Uterus (tissue), 4 donors: Measurements from ENCODE around the gene TAS2R13. TPM values are rescaled to one million over a fixed set of nuclear protein-coding genes. Genes with fewer than 3 reads are reported as not detected.

Source experiments
- DNase-seq, 2 donors: peaks; one replicate each; pipeline ENCODE4 v3.0.0-alpha.2; 2019 to 2020
- H3K27ac ChIP-seq, 2 donors: fragments of 200-600 bp; sonication (generic); 1 replicate in 1 of 2; 2 replicates in 1 of 2; pipeline ENCODE4 v1.5.1; 2016 to 2018
- H3K27me3 ChIP-seq, 2 donors: fragments of 200-600 bp; sonication (generic); one replicate each; pipeline ENCODE4 v1.5.1; 2018 to 2019; ENCODE audit warnings: control low read depth in 1 of 2
- H3K36me3 ChIP-seq, 2 donors: fragments of 200-600 bp; sonication (generic); one replicate each; pipeline ENCODE4 v1.5.1; 2019; ENCODE audit warnings: control low read depth in 1 of 2
- H3K4me1 ChIP-seq, 2 donors: fragments of 200-600 bp; sonication (generic); one replicate each; pipeline ENCODE4 v1.5.1; 2018 to 2019; ENCODE audit warnings: control low read depth in 1 of 2
- H3K4me3 ChIP-seq, 2 donors: fragments of 200-600 bp; sonication (generic); 1 replicate in 1 of 2; 2 replicates in 1 of 2; pipeline ENCODE4 v1.5.1; 2018 to 2019; ENCODE audit warnings: mild to moderate bottlenecking in 1 of 2
- H3K9me3 ChIP-seq, 2 donors: fragments of 200-600 bp; sonication (generic); one replicate each; pipeline ENCODE4 v1.5.1; 2019; ENCODE audit warnings: control low read depth in 1 of 2
- CTCF ChIP-seq, 4 experiments: fragments of 200-600 bp in 2 of 4; fragments of 450-650 bp in 2 of 4; sonication (generic) in 2 of 4; IDR thresholded peaks; one replicate each; pipeline ENCODE4 v1.5.1; 2016 to 2019; ENCODE audit warnings: antibody characterized with exemption in 4 of 4, mild to moderate bottlenecking in 2 of 4, moderate library complexity in 1 of 4
- POLR2A ChIP-seq, 2 donors: fragments of 450-650 bp; IDR thresholded peaks; one replicate each; pipeline ENCODE4 v1.6.1; 2016; ENCODE audit warnings: antibody characterized with exemption in 2 of 2, mild to moderate bottlenecking in 1 of 2, moderate library complexity in 1 of 2
- intact Hi-C: fragments of 100-400 bp; cut with DNase I; formaldehyde crosslinking; loops from one replicate; pipeline ENCODE4 v1.15.1; 2023; ENCODE audit warnings: low total_unique reads
- total RNA-seq, 4 donors: library from RNA; depleted of rRNA in 3 of 4; stranded (reverse); fragments of >200 nt in 3 of 4; gene quantifications; one replicate each; pipeline versions ENCODE4 v1.1.0 to v1.2.4, GENCODE V29; 2014 to 2023
- donor health status: DM: yes; HTN: yes; CAD: no.

Gene TAS2R13
- total RNA-seq, 4 donors from 2014 or later, result 0.51 to 11.3 (median 4.3) TPM

- Histone ChIP-seq H3K9me3 (no peaks in the 10 kb centered on the region), H3K27ac (no peak overlapping the region), H3K36me3 (no peaks in the 10 kb centered on the region), H3K27me3 (no peaks in the 10 kb centered on the region), H3K4me1 (no peaks in the 10 kb centered on the region), H3K4me3 (no peak overlapping the region)
- DNase-seq, result no peak
- TF ChIP-seq POLR2A (IDR thresholded peaks at IDR 0.05) (no peak), CTCF (IDR thresholded peaks at IDR 0.05) (no peak)
- intact Hi-C loops, result no loop called here
Observed at GRCh38 chr12:10941916-10942607, 32.7 kb upstream of the TAS2R13 start.

- Histone ChIP-seq H3K27ac (no peak overlapping the region), H3K4me3 (no peak overlapping the region), H3K27me3 (no peaks in the 10 kb centered on the region), H3K36me3 (no peaks in the 10 kb centered on the region), H3K9me3 (no peaks in the 10 kb centered on the region), H3K4me1 (no peaks in the 10 kb centered on the region)
- DNase-seq, result no peak
- intact Hi-C loops, result no loop called here
- TF ChIP-seq CTCF (IDR thresholded peaks at IDR 0.05), result no peak
- TF ChIP-seq POLR2A (IDR thresholded peaks at IDR 0.05), result no peak
Observed at GRCh38 chr12:10941369-10941768, 32.0 kb upstream of the TAS2R13 start.

- no peak for TF ChIP-seq POLR2A (IDR thresholded peaks at IDR 0.05)
- TF ChIP-seq CTCF (IDR thresholded peaks at IDR 0.05), result no peak
- no peak for DNase-seq
- Histone ChIP-seq H3K9me3 (no peaks in the 10 kb centered on the region), H3K27ac (no peak overlapping the region), H3K27me3 (no peaks in the 10 kb centered on the region), H3K4me3 (no peak overlapping the region), H3K4me1 (no peaks in the 10 kb centered on the region), H3K36me3 (no peaks in the 10 kb centered on the region)
- intact Hi-C loops, result no loop called here
Observed at GRCh38 chr12:10940389-10940788, 31.0 kb upstream of the TAS2R13 start.

- H3K4me1 ChIP-seq, result no peaks in the 10 kb centered on the region
- no peaks in the 10 kb centered on the region for H3K9me3 ChIP-seq
- intact Hi-C loops, result no loop called here
- H3K36me3 ChIP-seq, result no peaks in the 10 kb centered on the region
- no peak for DNase-seq
- TF ChIP-seq CTCF (IDR thresholded peaks at IDR 0.05), result no peak
- H3K27ac ChIP-seq, result no peak within 1 kb of the TSS
- no peak within 1 kb of the TSS for H3K4me3 ChIP-seq
- no peaks in the 10 kb centered on the region for H3K27me3 ChIP-seq
Observed at GRCh38 chr12:10939163-10939562, 29.8 kb upstream of the TAS2R13 start, which contains the start of gene TAS2R14. TAS2R14 (minus strand) TSS chr12:10939263; CDS start chr12:10939207, 56 bp downstream.

- TF ChIP-seq POLR2A (IDR thresholded peaks at IDR 0.05), result no peak
- no peak for TF ChIP-seq CTCF (IDR thresholded peaks at IDR 0.05)
- no peaks in the 10 kb centered on the region for H3K4me1 ChIP-seq
- H3K4me3 ChIP-seq, result no peak overlapping the region
- H3K27ac ChIP-seq, result no peak overlapping the region
- H3K27me3 ChIP-seq, result no peaks in the 10 kb centered on the region
- intact Hi-C loops, result no loop called here
- no peak for DNase-seq
- no peaks in the 10 kb centered on the region for H3K36me3 ChIP-seq
- no peaks in the 10 kb centered on the region for H3K9me3 ChIP-seq
Observed at GRCh38 chr12:10936506-10936905, 27.1 kb upstream of the TAS2R13 start.
